ENCODE results near the gene RAVER1.

DNA sequence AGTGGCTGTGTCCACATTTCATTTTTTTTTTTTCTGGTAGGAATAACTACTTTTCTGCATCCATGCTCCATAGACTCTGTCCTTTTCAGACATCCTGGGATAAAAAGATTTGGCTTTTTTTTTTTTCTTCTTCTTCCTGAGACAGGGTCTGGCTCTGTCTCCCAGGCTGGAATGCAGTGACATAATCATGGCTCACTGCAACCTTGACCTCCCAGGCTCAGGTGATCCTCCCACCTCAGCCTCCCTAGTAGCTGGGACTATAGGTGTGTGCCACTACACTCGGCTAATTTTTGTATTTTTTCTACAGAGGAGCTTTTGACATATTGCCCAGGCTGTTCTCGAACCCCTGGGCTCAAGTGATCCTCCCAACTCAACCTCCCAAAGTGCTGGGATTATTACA is 10.2 kb upstream of the RAVER1 start:
- TF ChIP-seq POLR2A (IDR thresholded peaks at IDR 0.05), result no peak
- TF ChIP-seq, protein P1, sequence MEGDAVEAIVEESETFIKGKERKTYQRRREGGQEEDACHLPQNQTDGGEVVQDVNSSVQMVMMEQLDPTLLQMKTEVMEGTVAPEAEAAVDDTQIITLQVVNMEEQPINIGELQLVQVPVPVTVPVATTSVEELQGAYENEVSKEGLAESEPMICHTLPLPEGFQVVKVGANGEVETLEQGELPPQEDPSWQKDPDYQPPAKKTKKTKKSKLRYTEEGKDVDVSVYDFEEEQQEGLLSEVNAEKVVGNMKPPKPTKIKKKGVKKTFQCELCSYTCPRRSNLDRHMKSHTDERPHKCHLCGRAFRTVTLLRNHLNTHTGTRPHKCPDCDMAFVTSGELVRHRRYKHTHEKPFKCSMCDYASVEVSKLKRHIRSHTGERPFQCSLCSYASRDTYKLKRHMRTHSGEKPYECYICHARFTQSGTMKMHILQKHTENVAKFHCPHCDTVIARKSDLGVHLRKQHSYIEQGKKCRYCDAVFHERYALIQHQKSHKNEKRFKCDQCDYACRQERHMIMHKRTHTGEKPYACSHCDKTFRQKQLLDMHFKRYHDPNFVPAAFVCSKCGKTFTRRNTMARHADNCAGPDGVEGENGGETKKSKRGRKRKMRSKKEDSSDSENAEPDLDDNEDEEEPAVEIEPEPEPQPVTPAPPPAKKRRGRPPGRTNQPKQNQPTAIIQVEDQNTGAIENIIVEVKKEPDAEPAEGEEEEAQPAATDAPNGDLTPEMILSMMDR (IDR thresholded peaks at IDR 0.05), result no peak
- TF ChIP-seq EP300 (IDR thresholded peaks at IDR 0.05), result no peak

Measured in ovary (tissue), 3 donors.